CD4-positive, alpha-beta memory T cell (primary cell): ENCODE data around the gene C1QL4. TPM values are rescaled to one million over a fixed set of nuclear protein-coding genes. Genes with fewer than 3 reads are reported as not detected.

Experiments used
- CTCF ChIA-PET: fragments of 350-600 bp; sonication (Branson Sonifier 250); formaldehyde crosslinking; loops from one replicate; lab custom pipeline; 2021; ENCODE audit warnings: inconsistent platforms; ENCODE audit not compliant: partially characterized antibody; lab: Charles Lee
- POLR2A ChIA-PET: fragments of 350-600 bp; sonication (Branson Sonifier 250); formaldehyde crosslinking; loops from one replicate; lab custom pipeline; 2021; ENCODE audit not compliant: partially characterized antibody; lab: Charles Lee
- DNase-seq, 5 donors: peaks; one replicate each; pipeline versions ENCODE4 v3.0.0 to v3.0.0-alpha.2; 2020 to 2022; ENCODE audit warnings: mixed read lengths in 1 of 5
- H3K27ac ChIP-seq: one replicate; pipeline ENCODE4 v1.7.0; 2013; ENCODE audit warnings: low read depth, low read length
- H3K27me3 ChIP-seq: 2 replicates; pipeline ENCODE4 v1.7.0; 2013; ENCODE audit warnings: mild to moderate bottlenecking, low read length, moderate library complexity; ENCODE audit not compliant: insufficient read depth
- H3K36me3 ChIP-seq: 2 replicates; pipeline ENCODE4 v1.7.0; 2013; ENCODE audit warnings: mild to moderate bottlenecking, low read length, moderate library complexity; ENCODE audit not compliant: insufficient read depth
- H3K4me1 ChIP-seq: 2 replicates; pipeline ENCODE4 v1.7.0; 2013; ENCODE audit warnings: mild to moderate bottlenecking, low read length, moderate library complexity; ENCODE audit not compliant: insufficient read depth
- H3K4me3 ChIP-seq, 2 donors: one replicate each; pipeline ENCODE4 v1.7.0; 2013; ENCODE audit warnings: low read length in 2 of 2, mild to moderate bottlenecking in 1 of 2
- H3K9me3 ChIP-seq, 2 donors: one replicate each; pipeline ENCODE4 v1.7.0; 2013; ENCODE audit warnings: low read length in 2 of 2, control low read depth in 1 of 2; ENCODE audit not compliant: control insufficient read depth in 1 of 2
- H3K27ac Mint-ChIP-seq, 7 donors: one replicate each; pipeline ENCODE4 v1.8.0; 2020 to 2021; ENCODE audit warnings: mixed read lengths in 7 of 7, mild to moderate bottlenecking in 6 of 7, inconsistent platforms in 3 of 7, moderate library complexity in 3 of 7
- H3K27me3 Mint-ChIP-seq, 2 donors: one replicate each; pipeline ENCODE4 v1.8.0; 2020 to 2021; ENCODE audit warnings: mixed read lengths in 2 of 2
- H3K36me3 Mint-ChIP-seq, 2 donors: one replicate each; pipeline ENCODE4 v1.8.0; 2020 to 2021; ENCODE audit warnings: mixed read lengths in 2 of 2, inconsistent platforms in 1 of 2, mild to moderate bottlenecking in 1 of 2
- H3K4me1 Mint-ChIP-seq, 4 donors: one replicate each; pipeline ENCODE4 v1.8.0; 2020 to 2021; ENCODE audit warnings: mixed read lengths in 4 of 4, mild to moderate bottlenecking in 1 of 4
- H3K4me3 Mint-ChIP-seq, 8 donors: one replicate each; pipeline ENCODE4 v1.8.0; 2020 to 2021; ENCODE audit warnings: mixed read lengths in 8 of 8, mild to moderate bottlenecking in 7 of 8, moderate library complexity in 6 of 8, inconsistent platforms in 3 of 8
- H3K9me3 Mint-ChIP-seq, 8 donors: one replicate each; pipeline ENCODE4 v1.8.0; 2020 to 2021; ENCODE audit warnings: mixed read lengths in 8 of 8, mild to moderate bottlenecking in 5 of 8, inconsistent platforms in 3 of 8, moderate library complexity in 1 of 8
- intact Hi-C: fragments of 100-400 bp; cut with micrococcal nuclease; formaldehyde crosslinking; loops from one replicate; pipeline ENCODE4 v1.15.1; 2023
- polyA plus RNA-seq, 2 donors: library from polyadenylated mRNA; unstranded; fragments of 300-500 nt; fragmentation: Illumina TruSeq; gene quantifications; one replicate each; pipeline ENCODE4 v1.2.3, GENCODE V29; 2021
- total RNA-seq, 2 experiments: library from RNA; stranded (reverse); gene quantifications; one replicate each; pipeline ENCODE4 v1.2.3, GENCODE V29; 2021

The C1QL4 gene
- total and polyA plus RNA-seq, 4 experiments from 2014 or later = not detected

GRCh38 chr12:49352351-49352750 lies 15.4 kb upstream of the C1QL4 start:
- no peak overlapping the region for H3K4me3 Mint-ChIP-seq
- peaks cover under 1 to 2% (median 2%) of the 10 kb centered on the region in 4 donors for H3K4me1 Mint-ChIP-seq
- no peaks in the 10 kb centered on the region for H3K9me3 Mint-ChIP-seq
- Histone ChIP-seq H3K27me3 (peaks cover 29% of the 10 kb centered on the region), H3K27ac (no peak overlapping the region), H3K36me3 (no peaks in the 10 kb centered on the region), H3K4me1 (peaks cover 8% of the 10 kb centered on the region), H3K4me3 (no peak overlapping the region), H3K9me3 (no peaks in the 10 kb centered on the region)
- H3K36me3 Mint-ChIP-seq = no peaks in the 10 kb centered on the region
- no peak for DNase-seq
- H3K27ac Mint-ChIP-seq = no peak overlapping the region
- CTCF ChIA-PET = interaction anchor here (1.3 to 17.9 kb wide), 5 partner anchors 9 to 160 kb away, joined by 6 to 538 read pairs (median 48); partner anchors contain the start of gene C1QL4
- H3K27me3 Mint-ChIP-seq = peaks cover 17 to 33% of the 10 kb centered on the region in 2 donors
- intact Hi-C loops = no loop called here
- POLR2A ChIA-PET = no interaction called here

GRCh38 chr12:49349266-49349665 lies 12.3 kb upstream of the C1QL4 start:
- peaks cover 28% of the 10 kb centered on the region for H3K4me1 ChIP-seq
- Mint-ChIP-seq H3K27ac (no peak overlapping the region), H3K4me3 (peak overlapping the region in 2 of 8 donors; percentile 43 to 46), H3K4me1 (peaks cover 9 to 27% (median 18%) of the 10 kb centered on the region in 4 donors), H3K36me3 (no peaks in the 10 kb centered on the region), H3K9me3 (no peaks in the 10 kb centered on the region), H3K27me3 (peaks cover 24 to 39% of the 10 kb centered on the region in 2 donors)
- H3K27me3 ChIP-seq = peaks cover 50% of the 10 kb centered on the region
- no peak for DNase-seq
- no peak overlapping the region for H3K4me3 ChIP-seq
- H3K9me3 ChIP-seq = no peaks in the 10 kb centered on the region
- no peak overlapping the region for H3K27ac ChIP-seq
- H3K36me3 ChIP-seq = no peaks in the 10 kb centered on the region
- CTCF ChIA-PET = interaction anchor here (0.5 to 17.9 kb wide), 7 partner anchors 9 to 273 kb away, joined by 3 to 538 read pairs (median 48); partner anchors contain the start of gene C1QL4
- intact Hi-C loops = no loop called here
- POLR2A ChIA-PET = no interaction called here

- intact Hi-C loops = no loop called here
- no peaks in the 10 kb centered on the region for H3K9me3 ChIP-seq
- no peak for DNase-seq
- ChIA-PET CTCF (interaction anchor here (0.7 to 17.9 kb wide), 8 partner anchors 9 to 164 kb away, joined by 3 to 538 read pairs (median 32); partner anchors contain the start of genes C1QL4 and SPATS2), POLR2A (no interaction called here)
- peaks cover 52% of the 10 kb centered on the region for H3K27me3 ChIP-seq
- H3K36me3 Mint-ChIP-seq = no peaks in the 10 kb centered on the region
- H3K27me3 Mint-ChIP-seq = peaks cover 24 to 42% of the 10 kb centered on the region in 2 donors
- H3K4me1 ChIP-seq = peaks cover 32% of the 10 kb centered on the region
- no peaks in the 10 kb centered on the region for H3K9me3 Mint-ChIP-seq
- no peak overlapping the region for H3K27ac ChIP-seq
- no peaks in the 10 kb centered on the region for H3K36me3 ChIP-seq
- peak overlapping the region in 1 of 7 donors; percentile 19 for H3K27ac Mint-ChIP-seq
- peaks cover 9 to 32% (median 22%) of the 10 kb centered on the region in 4 donors for H3K4me1 Mint-ChIP-seq
- peak overlapping the region in 3 of 8 donors; percentile 17 to 64 (median 29) for H3K4me3 Mint-ChIP-seq
- no peak overlapping the region for H3K4me3 ChIP-seq
Measured at GRCh38 chr12:49348781-49349180, 11.8 kb upstream of the C1QL4 start.

- H3K4me3 ChIP-seq = peak overlapping the region; percentile 38 to 57
- no peaks in the 10 kb centered on the region for H3K9me3 Mint-ChIP-seq
- H3K27me3 ChIP-seq = peaks cover 56% of the 10 kb centered on the region
- H3K27ac Mint-ChIP-seq = peak overlapping the region in 2 of 7 donors; percentile 65 to 78
- CTCF ChIA-PET = interaction anchor here (0.6 to 17.9 kb wide), 24 partner anchors 10 to 504 kb away, joined by 3 to 538 read pairs (median 5); partner anchors contain the start of genes C1QL4, PRPH, SPATS2 and TROAP
- POLR2A ChIA-PET = interaction anchor here (0.8 to 2.5 kb wide), 6 partner anchors 10 to 164 kb away, joined by 3 to 15 read pairs (median 3); partner anchors contain the start of genes C1QL4, SPATS2 and TROAP
- no peaks in the 10 kb centered on the region for H3K36me3 ChIP-seq
- no peaks in the 10 kb centered on the region for H3K36me3 Mint-ChIP-seq
- DNase-seq = peak; percentile 70 to 81 (median 75)
- H3K27ac ChIP-seq = no peak overlapping the region
- no peaks in the 10 kb centered on the region for H3K9me3 ChIP-seq
- H3K4me1 Mint-ChIP-seq = peaks cover 15 to 44% (median 32%) of the 10 kb centered on the region in 4 donors
- H3K4me3 Mint-ChIP-seq = peak overlapping the region; percentile 81 to 92 (median 87)
- H3K27me3 Mint-ChIP-seq = peaks cover 25 to 46% of the 10 kb centered on the region in 2 donors
- intact Hi-C loops = loop anchor here (1.0 kb wide), 1 partner anchor 59 kb away; no protein-coding TSS in a partner anchor
- H3K4me1 ChIP-seq = peaks cover 44% of the 10 kb centered on the region
Measured at GRCh38 chr12:49347311-49348193, 10.6 kb upstream of the C1QL4 start.

GRCh38 chr12:49346659-49347310 lies 9.8 kb upstream of the C1QL4 start, which contains the start of gene DNAJC22:
Gene DNAJC22 (plus strand): TSS chr12:49346888. CDS start chr12:49348873, 1,985 bp downstream.
- Mint-ChIP-seq H3K4me1 (peaks cover 16 to 46% (median 34%) of the 10 kb centered on the region in 4 donors), H3K27me3 (peaks cover 24 to 45% of the 10 kb centered on the region in 2 donors), H3K27ac (peak within 1 kb of the TSS in 4 of 7 donors; percentile 65 to 82 (median 78)), H3K9me3 (no peaks in the 10 kb centered on the region), H3K4me3 (peak within 1 kb of the TSS; percentile 81 to 92 (median 87)), H3K36me3 (no peaks in the 10 kb centered on the region)
- DNase-seq = peak in 2 of 5 donors; percentile 30 to 50
- CTCF ChIA-PET = interaction anchor here (0.6 to 17.9 kb wide), 20 partner anchors 8 to 286 kb away, joined by 3 to 538 read pairs (median 7); partner anchors contain the start of genes C1QL4, PRPH, SPATS2 and TROAP
- intact Hi-C loops = loop anchor here (1.0 kb wide), 1 partner anchor 58 kb away; no protein-coding TSS in a partner anchor
- Histone ChIP-seq H3K36me3 (no peaks in the 10 kb centered on the region), H3K27me3 (peaks cover 61% of the 10 kb centered on the region), H3K4me3 (peak within 1 kb of the TSS; percentile 38 to 57), H3K9me3 (no peaks in the 10 kb centered on the region), H3K27ac (no peak within 1 kb of the TSS), H3K4me1 (peaks cover 51% of the 10 kb centered on the region)
- POLR2A ChIA-PET = interaction anchor here (0.8 to 2.5 kb wide), 6 partner anchors 9 to 164 kb away, joined by 3 to 15 read pairs (median 3); partner anchors contain the start of genes SPATS2 and TROAP

DNA sequence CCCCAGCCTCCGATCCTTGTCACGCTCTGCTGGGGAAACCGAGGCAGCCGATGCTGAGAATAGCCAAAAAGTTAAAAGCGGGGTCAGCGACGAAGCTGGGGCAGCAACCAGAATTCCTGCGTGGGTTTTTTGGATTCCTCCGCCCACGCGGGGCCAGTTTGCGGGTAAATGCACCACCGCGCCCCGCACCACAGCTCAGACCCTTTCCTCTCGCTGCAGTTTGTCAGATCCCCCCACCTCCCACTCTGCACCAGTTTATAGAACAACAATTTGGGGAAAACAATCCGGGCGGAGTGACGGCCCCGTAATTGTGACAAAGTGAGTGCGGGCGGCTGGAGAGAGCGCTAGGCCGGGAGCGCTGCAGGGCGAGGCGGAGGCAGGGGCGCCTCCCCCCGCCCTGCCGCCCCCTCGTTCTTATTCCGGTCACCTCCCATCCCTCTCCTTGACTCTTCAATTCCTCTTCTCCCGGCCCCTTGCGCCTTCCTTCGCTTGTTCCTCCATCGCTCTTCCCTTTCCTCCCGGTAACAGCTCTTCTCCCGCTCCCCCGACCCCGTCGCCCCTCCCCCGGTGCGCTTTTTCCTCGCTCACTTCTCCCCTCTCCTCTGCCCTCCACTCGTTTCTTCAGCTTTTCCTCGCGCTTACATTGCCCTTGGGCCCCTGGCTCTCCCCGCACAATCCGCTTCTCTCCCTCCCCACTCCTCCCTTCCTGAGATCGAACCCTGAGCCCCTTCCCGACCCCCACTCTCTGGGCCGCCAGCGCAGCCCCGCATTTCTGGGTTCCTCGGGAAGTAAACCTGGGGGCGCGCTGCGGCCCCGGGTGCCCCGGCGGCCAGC lies 9.1 kb upstream of the C1QL4 start:
- Mint-ChIP-seq H3K27ac (peak overlapping the region in 1 of 7 donors; percentile 78), H3K9me3 (no peaks in the 10 kb centered on the region), H3K4me3 (peak overlapping the region; percentile 39 to 92 (median 74)), H3K4me1 (peaks cover 16 to 47% (median 34%) of the 10 kb centered on the region in 4 donors), H3K27me3 (peaks cover 22 to 42% of the 10 kb centered on the region in 2 donors), H3K36me3 (no peaks in the 10 kb centered on the region)
- Histone ChIP-seq H3K4me1 (peaks cover 51% of the 10 kb centered on the region), H3K27me3 (peaks cover 57% of the 10 kb centered on the region), H3K4me3 (peak overlapping the region in 1 of 2 donors; percentile 57), H3K27ac (no peak overlapping the region), H3K36me3 (no peaks in the 10 kb centered on the region), H3K9me3 (no peaks in the 10 kb centered on the region)
- ChIA-PET CTCF (interaction anchor here (0.6 to 17.9 kb wide), 10 partner anchors 9 to 166 kb away, joined by 3 to 538 read pairs (median 15); partner anchors contain the start of genes C1QL4 and PRPH), POLR2A (interaction anchor here (0.9 to 2.5 kb wide), 4 partner anchors 9 to 165 kb away, joined by 3 to 15 read pairs (median 3); partner anchors contain the start of genes SPATS2 and TROAP)
- intact Hi-C loops = no loop called here
- no peak for DNase-seq
